ENCODE measurements around the gene PUSL1.

GRCh38 chr1:1340791-1341548, 32.6 kb downstream of the PUSL1 start:
- TF ChIP-seq EZH2 (IDR thresholded peaks at IDR 0.05) (no peak), POLR2AphosphoS5 (IDR thresholded peaks at IDR 0.05; ENCODE audit: borderline replicate concordance, low read depth, low read length) (peak; percentile 9; the same call in 1 of the 2 replicates)
